ENCODE results near the gene ZBED6.
"Not testable (repeated sequence)": the region's sequence is repeated elsewhere in the genome, so short reads cannot be mapped to it uniquely, and the experiment has no call there.

ZBED6 gene, protein sequence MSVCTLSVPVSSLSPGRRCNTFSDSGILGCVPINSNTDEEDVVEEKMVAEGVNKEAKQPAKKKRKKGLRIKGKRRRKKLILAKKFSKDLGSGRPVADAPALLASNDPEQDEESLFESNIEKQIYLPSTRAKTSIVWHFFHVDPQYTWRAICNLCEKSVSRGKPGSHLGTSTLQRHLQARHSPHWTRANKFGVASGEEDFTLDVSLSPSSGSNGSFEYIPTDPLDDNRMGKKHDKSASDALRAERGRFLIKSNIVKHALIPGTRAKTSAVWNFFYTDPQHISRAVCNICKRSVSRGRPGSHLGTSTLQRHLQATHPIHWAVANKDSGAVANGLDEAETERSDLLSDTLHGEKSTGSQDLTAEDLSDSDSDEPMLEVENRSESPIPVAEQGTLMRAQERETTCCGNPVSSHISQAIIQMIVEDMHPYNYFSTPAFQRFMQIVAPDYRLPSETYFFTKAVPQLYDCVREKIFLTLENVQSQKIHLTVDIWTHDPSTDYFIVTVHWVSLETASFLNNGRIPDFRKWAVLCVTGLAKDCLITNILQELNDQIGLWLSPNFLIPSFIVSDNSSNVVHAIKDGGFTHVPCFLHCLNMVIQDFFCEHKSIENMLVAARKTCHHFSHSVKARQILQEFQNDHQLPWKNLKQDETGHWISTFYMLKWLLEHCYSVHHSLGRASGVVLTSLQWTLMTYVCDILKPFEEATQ (N-terminal part only)

DNA sequence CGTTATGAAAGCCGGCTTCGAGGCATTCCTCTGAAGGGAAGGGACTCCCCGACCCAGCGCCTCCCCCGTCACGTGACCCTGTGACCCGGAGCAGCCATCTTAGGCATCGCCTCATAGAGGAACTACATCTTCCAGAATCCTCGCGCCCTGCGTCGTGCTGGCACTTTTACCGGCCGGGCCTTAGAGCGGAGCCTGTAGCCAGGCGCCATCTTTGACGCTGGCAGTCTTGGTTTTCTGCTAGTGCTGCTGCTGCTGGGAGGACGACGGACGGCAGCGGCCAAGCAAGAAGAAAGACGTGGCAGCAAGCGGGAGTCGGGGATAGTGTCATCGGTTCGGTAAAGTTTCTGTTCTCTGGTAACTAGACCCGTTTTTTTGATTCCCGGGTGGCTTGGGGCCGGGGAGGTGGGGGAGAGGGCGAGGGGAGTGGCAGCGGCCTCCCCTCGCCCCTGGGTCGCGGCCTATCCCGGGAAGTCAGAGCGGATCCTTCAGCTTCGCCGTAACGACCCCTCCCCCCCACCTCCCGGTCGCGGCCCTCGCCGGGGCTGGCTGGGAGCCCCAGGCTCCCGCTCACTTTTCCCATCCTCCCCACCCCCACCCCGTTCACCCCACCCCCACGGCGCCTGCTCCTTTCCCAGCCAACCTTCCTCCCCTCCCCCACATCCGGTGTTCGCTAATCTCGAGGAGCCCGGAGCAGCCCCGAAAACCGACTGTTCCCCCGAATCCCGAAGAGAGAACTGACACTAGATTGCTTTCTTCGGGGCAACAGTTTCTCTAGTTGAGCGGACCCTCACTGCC, at the start of gene ZBED6, which contains the start of gene ZC3H11A:
Gene ZBED6 (plus strand): TSS at position 183 of the 795 bp plus-strand sequence. CDS start 1,900 bp downstream, outside the sequence.
Gene ZC3H11A (plus strand): TSS at position 183 of the 795 bp plus-strand sequence. CDS start 21,448 bp downstream, outside the sequence.
- DNase-seq: peak; percentile 95

DNA sequence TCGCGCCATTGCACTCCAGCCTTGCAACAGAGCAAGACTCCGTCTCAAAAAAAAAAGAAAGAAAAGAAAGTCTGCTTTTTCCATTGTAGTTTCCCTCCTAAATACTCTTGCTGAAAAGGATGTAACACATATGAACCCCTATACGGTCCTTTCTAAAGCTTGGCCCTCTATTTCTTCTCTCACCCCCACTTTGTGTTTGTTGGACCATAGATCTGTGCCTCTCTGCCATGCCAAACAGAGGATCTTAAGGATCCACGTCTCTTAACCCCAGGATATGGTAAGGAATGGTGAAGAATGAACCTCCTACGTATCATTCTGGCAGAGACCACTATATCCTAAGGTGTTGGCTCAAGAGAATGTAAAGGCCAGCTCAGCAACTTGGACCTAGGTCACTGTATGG, 49.1 kb upstream of the ZBED6 start:
- DNase-seq: no peak

DNA sequence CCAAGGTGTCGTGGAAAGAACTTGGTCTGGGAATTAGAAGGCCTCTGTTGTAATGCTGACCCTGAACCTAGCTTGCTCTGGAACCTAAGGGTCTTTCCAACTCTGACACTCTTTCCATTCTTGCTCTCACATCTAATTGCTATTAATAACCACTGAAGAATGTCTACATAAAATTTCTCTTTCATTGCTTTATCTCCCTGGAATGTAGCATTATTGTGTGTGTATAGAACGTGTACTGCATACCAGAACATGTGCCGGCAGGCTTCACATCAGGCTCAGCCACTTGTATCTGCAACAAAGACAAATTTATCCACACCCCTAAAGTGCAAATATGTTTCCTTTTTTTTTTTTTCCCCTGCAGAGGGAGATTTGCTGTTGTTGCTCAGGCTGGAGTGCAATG, 44.4 kb upstream of the ZBED6 start:
- DNase-seq: no peak

DNA sequence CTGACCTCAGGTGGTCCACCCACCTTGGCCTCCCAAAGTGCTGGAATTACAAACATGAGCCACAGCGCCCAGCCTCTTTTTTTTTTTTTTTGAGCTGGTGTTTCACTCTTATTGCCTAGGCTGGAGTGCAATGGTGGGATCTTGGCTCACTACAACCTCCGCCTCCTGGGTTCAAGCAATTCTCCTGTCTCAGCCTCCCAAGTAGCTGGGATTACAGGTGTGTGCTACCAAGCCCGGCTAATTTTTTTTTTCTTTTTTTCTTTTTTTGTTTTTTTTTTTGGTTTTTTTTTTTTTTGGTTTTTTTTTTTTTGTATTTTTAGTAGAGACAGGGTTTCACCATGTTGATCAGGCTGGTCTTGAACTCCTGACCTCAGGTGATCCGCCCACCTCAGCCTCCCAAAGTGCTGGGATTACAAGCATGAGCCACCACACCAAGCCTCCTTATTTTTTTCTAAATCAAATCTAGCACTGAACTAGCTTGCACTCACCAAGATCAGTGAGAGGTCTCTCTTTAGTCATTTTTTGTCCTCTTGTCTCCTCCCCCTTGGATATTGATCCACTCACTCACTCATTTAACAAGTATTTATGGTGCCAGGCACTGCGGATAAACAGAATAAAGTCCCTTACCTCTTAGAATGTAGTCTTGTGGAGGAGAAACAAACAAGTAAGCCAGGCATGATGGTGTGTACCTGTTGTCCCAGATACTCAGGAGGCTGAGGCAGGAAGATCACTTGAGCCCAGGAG, 43.6 kb upstream of the ZBED6 start:
- DNase-seq: not testable (repeated sequence)

DNA sequence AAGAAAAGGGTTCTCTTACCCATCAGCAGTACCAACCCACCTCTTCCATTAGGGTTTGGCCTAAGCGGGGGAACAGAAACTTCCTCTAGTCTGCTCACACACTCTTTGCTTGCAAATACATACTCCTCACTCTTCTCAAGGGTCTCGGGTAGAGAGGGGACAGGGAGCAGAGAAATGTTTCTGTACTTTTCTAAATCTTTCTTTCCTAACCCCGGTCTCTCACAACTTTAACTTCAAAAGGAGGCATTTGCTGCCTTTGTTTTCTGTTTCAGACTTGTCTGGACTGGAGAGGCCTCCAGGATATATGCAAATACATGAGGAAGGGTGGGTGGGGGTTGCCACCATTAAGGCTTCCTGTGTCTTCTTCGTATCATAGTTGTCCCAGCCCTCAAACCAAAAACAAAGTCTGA, 41.0 kb upstream of the ZBED6 start:
- no peak for DNase-seq

DNA sequence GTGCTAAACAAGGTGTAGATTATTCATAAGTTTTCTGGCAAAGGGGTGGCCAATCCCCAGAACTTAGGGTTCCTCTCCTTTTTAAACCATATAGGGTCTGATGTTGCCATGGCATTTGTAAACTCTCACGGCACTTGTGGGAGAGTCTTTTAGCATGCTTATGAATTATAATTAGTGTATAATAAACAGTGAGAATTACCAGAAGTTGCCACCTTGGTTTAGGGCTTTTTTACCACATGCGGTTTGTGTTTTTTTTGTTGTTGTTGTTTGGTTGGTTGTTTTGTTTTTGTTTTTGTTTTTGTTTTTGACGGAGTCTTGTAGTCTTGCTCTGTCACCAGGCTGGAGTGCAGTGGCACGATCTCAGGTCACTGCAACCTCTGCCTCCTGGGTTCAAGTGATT, 39.4 kb upstream of the ZBED6 start:
- DNase-seq: no peak

DNA sequence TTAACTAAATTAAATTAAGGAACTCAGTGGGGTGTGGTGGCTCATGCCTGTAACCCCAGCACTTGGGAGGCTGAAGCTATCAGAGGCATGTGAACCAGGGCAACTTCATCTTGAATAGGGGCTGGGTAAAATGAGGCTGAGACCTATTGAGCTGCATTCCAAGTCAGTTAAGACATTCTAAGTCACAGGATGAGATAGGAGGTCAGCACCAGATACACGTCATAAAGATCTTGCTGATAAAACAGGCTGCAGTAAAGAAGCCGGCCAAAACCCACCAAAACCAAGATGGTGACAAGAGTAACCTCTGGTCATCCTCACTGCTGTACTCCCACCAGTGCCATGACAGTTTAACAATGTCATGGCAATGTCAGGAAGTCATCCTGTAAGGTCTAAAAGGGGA, 36.7 kb upstream of the ZBED6 start:
- not testable (repeated sequence) for DNase-seq

DNA sequence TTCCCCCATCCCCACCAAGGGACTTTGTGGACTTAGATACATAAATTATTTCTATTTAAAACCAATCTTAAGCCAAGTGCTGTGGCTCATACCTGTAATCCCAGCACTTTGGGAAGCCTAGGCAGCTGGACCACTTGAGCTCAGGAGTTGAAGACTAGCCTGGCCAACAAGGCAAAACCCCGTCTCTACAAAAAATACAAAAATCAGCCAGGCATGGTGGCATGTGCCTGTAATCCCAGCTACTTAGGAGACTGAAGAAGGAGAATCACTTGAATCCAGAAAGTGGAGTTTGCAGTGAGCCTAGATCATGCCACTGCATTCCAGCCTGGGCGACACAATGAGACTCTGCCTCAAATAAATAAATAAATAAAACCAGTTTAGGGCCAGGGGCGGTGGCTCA, 34.9 kb upstream of the ZBED6 start:
- DNase-seq: no peak

DNA sequence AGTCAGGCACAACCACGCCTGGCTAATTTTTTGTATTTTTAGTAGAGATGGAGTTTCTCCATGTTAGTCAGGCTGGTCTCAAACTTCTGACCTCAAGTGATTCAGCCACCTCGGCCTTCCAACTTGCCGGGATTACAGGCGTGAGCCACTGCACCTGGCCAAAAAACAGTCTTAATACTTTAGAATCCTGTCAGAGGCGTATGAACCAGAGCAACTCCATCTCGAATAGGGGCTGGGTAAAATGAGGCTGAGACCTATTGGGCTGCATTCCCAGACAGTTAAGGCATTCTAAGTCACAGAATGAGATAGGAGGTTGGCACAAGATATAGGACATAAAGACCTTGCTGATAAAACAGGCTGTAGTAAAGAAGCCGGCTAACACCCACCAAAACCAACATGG, 33.5 kb upstream of the ZBED6 start:
- DNase-seq: not testable (repeated sequence)

DNA sequence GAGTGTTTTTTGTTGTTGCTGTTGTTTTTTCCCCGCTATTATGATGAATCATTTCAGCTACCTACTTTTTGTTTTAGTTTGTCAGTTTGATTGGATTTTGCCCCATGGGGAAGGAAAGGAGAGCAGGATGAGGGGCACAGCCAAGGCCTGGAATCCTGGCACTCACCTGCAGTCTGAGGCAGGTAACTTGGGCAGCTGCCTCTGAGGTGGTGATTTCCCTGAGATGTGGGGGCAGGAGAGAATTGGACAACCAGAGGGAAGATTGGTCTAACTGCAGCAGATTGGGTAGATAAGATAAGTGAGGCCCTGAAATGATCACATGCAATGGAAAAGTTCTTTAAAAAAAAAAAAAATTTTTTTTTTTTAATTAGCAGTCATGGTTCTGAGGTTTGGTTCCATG, 31.9 kb upstream of the ZBED6 start:
- no peak for DNase-seq

DNA sequence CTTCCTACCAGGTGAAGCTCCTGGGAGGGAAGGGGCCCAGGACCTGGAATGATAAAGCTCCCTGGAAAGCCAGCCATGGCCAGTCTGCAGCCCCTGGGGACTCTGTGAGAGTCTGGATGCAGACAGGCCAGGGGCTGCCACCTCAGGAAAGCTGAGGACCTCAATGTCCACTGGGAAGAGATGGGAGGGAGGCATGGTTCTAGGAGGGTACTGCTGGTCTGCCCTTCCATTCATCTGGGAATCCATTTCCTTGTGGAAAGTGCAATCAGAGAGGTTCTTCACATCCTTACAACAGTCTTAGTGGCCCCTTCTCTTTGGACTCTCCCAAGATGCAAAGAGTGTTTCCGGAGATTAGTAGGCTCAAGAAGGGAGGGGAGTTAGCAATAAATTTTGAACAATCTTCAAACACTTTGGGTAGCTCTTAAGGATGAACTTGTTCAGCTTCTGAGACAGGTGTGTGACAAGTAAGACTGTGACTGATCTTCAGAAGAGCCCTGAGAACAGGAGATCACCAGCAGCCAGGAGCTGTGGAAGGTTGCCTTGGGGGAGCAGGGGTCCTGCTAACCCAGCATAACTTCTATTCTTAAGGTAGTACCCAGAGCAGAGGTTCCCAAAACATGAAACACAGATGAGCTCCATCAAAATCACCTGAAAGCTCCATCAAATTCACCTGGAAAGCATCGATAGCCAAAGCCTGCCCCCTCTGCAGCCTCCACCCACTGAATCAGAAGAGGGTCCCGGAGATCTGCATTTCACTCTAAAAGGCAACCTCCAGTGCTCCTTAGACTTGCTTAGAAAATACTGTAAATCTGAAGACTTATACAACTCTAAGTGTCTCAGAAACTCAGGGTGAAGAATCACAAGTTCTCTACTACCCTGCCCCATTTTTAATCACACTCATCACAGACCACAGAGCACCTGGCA, 31.1 kb upstream of the ZBED6 start:
- DNase-seq: no peak

DNA sequence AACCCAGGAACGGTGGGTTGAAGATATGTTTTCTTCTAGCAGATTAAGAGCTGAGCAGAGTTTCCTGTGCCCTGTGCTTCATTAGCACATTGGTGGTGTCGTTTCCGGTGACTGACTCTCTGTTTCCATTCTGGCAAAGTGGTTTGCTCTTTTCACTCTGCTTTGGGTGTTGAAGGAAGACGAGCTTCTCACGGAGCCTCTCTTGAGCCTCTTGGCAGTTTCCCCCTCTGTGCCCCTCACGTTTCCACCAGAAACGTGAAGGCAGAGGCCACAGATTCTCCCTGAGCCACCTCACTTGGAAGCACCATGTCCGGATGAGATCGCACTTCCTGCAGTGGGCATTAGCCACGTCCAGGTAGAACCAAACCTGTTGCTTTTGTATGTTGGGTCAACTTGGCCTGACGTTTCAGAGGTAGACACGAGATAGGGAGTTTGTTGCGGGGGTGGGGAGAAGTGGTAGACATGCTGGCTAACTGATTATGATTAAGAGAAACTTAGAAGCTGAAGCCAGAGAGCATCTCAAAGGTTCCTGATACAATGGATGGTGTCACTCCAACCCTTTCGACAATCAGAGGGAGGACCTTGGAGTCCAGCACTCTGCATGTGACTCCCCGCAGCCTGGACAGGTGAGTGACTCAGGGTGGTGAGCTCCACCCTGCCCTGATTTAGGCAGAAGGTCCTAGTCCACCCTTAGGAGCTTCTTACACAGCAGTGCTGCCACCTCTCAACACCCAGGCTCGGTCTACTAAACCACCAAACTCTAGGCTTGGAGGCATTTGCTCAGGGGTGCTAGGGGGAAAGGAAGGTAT, 30.2 kb upstream of the ZBED6 start, which contains the start of gene LAX1:
Gene LAX1 (plus strand): TSS at position 155 of the 809 bp plus-strand sequence. CDS start 383 bp downstream, at position 538.
- DNase-seq: no peak

DNA sequence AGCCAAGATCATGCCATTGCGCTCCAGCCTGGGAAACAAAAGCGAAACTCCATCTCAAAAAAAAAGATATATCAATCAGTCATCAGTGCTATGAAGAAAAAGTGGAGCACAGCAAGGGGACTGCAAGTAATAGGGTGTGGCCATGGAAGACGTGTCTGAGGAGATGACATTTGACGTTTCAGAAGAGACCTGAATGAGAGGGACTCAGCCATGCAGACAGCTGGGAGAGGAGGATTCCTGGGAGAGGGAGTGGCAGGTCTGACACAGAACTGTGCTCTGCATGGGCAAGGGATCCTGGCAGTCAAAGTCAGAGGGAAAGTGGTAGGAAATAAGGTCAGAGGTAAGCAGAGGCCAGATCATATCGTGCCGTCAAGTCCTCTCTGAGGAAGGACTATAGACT, 27.2 kb upstream of the ZBED6 start:
- no peak for DNase-seq

DNA sequence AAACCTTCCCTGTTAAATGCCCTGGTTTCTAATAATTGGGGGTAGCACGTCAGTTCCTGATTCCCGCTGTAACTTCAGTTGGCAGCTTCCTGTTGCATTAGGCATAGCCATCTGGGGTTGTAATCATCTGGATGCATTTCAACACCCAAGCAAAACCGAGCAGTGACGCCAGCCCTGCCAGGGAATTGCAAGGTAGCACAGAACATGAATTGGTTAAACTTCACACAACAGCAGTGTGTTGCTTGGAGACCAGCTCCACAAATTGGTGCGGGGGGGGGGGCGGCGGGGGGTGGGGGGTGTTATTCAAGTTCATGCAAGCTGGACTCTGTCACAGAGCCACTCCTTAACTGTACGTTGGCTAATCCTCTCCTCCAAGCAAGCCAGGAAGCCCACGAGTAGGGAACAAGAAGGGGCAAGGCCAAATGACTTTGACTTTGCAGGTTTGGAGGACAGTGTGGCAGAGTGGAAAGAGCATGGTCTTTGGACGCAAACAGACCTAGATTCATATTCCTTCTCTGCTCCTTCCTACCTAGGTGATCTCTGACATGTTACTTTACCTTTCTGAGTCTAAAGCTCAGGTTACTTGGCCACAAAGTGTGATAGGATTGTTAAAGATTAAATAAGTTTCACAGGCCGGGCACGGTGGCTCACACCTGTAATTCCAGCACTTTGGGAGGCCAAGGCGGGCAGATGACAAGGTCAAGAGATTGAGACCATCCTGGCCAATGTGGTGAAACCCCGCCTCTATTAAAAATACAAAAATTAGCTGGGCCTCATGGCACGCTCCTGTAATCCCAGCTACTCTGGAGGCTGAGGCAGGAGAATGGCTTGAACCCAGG, 25.7 kb upstream of the ZBED6 start:
- DNase-seq: peak; percentile 44

DNA sequence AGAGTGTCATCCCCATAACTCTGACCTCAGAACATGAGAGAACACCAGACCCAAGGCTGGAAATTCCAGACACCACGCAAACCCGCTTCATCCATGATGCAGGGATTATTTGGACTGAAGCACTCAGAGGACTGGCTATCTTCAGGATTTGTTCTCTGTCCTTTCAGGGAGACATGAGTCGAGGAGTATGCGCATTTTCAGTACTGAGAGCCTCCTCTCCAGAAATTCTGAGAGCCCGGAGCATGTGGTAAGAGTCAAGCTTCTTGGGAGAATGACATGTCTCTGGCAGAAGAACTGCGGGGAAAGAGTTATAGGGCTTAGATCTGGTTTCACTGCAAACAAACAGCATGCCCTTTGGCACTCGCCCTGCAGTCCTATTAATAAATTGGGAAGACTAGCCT, 23.5 kb upstream of the ZBED6 start:
- no peak for DNase-seq

DNA sequence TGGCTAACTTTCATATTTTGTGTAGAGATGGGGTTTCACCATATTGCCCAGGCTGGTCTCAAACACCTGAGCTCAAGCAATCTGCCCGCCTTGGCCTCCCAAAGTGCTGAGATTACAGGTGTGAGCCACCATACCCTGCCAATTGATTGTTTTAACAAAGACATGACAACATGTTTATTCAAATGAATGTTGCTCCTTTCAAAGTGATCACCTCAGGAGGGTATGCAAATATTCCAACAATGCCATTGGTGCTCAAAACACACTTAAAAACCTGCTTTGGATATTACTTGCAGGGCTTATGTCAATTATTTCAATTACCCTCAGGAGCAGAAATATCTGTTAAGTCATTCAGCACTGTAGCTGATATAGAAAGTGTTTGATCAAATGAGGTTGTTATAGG, 22.6 kb upstream of the ZBED6 start:
- DNase-seq: no peak

DNA sequence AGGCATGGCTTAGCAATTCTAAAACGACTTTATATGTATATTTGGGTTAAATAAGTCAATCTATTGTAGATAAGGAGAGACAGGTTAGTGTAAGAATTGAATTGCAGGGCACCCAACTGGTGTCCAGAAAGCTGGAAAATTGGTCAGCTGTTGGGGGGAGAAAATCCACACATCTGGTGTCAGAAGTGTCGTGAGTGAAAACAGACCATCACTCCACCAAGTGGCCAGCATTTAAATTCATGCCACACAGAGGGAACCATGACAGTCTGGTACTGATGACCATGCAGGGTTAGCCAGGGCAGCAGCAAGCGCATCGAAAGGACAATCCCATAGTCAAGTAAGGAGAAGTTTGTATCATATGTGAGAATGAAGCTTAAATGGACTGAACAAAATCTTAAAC, 18.8 kb upstream of the ZBED6 start:
- no peak for DNase-seq

DNA sequence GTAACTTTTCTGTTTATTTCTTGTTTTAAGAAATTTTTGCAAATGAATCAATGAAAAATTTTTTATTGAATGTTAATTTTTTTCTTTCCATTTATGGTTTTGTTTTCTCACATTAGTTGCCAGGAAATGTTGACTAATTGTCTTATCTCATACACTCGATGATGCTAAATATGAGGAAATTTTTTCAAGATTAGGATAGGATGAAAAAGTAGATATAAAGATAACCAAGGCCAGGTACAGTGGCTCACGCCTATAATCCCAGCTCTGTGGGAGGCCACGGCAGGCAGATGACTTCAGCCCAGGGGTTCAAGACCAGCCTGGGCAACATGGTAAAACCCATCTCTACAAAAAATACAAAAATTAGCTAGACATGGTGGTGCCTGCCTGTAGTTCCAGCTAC, 17.8 kb upstream of the ZBED6 start:
- DNase-seq: no peak

DNA sequence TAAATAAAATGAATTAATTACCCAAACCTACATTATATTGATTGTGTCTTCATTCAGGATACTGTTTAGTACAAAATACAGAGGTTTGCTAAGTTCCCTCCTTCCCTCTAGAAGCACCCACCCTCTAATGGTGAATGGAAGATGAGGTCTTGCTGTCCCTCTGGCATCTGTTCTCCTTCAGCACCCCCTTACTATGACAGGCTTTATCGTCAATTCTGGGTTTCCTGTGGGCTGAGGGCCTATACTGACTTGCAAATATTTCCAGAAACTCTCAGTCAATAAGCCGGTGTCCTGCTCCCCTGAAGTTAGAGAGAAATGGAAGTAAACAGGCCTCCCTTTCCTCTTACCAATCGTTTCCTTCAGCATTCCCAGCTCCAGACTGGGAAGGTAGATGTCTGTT, 17.3 kb upstream of the ZBED6 start:
- no peak for DNase-seq

DNA sequence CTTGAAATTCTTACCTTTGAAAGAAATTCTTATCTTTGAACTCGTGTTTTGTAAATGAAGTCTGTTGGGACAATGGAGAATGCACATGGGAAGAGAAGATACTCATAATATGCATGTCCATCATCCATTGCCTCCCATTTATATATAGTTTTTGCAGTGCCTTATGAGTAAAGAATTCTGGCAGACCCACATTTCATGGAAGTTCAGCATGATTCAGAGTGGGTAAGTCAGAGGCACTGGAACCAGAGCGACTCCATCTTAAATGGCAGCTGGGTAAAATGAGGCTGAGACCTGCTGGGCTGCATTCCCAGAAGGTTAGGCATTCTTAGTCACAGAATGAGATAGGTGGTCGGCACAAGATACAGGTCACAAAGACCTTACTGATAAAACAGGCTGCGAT, 16.6 kb upstream of the ZBED6 start:
- no peak for DNase-seq
